ENCODE measurements around the gene SCAANT1.

- TF ChIP-seq POLR2A (IDR thresholded peaks at IDR 0.05) (no peak), POLR2AphosphoS5 (IDR thresholded peaks at IDR 0.05) (no peak), CTCF (IDR thresholded peaks at IDR 0.05) (no peak)
Measured at GRCh38 chr3:63864008-63864964, 47.9 kb downstream of the SCAANT1 start.

All from stomach (tissue), 4 donors.